HepG2 (cell line): Measurements from ENCODE around the gene NANOS1. TPM values are rescaled to one million over a fixed set of nuclear protein-coding genes. Genes with fewer than 3 reads are reported as not detected.

Experiments
- ATAC-seq: fragments of 200-7000 bp; cut with Tn5 transposase; 3 replicates; pipeline ENCODE4 v1.9.1; 2020; ENCODE audit warnings: mild to moderate bottlenecking, moderate library complexity
- BruUV-seq: library from RNA; stranded (reverse); fragments of 400-500 nt; replicated peaks from 2 replicates; lab custom pipeline; 2021; lab: Mats Ljungman, UMichigan
- CTCF ChIA-PET: fragments of 300-600 bp; formaldehyde crosslinking; extraction: SDS; loops from one replicate; lab custom pipeline; 2021; ENCODE audit warnings: low total read pairs, inconsistent platforms, low intra/inter-chr PET ratio; lab: Yijun Ruan, JAX
- POLR2A ChIA-PET: fragments of 350-600 bp; sonication (Branson Sonifier 250); formaldehyde crosslinking; loops from one replicate; lab custom pipeline; 2020; ENCODE audit warnings: antibody characterized with exemption, inconsistent platforms; lab: Yijun Ruan, JAX
- DNase-seq: peaks from one replicate; pipeline ENCODE4 v3.0.0-alpha.2; 2015; ENCODE audit warnings: low spot score
- FAIRE-seq: peaks from 3 replicates; lab custom pipeline; 2011; peaks lifted over from hg19 to GRCh38; lab: Jason Lieb, UNC
- H2AFZ ChIP-seq: one replicate; pipeline ENCODE4 v1.6.1; 2011; ENCODE audit warnings: low read length, inconsistent platforms
- H3K27ac ChIP-seq: fragments of 300-600 bp; 3 replicates; pipeline ENCODE4 v1.8.0; 2011; ENCODE audit warnings: mixed run types, mild to moderate bottlenecking, mixed read lengths, low read length, inconsistent platforms; ENCODE audit not compliant: insufficient read depth; ENCODE audit errors: extremely low read length
- H3K27me3 ChIP-seq, 2 experiments: fragments of 200-600 bp in 1 of 2; 2 replicates in 1 of 2; 3 replicates in 1 of 2; pipeline versions ENCODE4 v1.6.0 to v1.8.0; 2011; ENCODE audit warnings: low read length in 2 of 2, mild to moderate bottlenecking in 2 of 2, moderate library complexity in 2 of 2, inconsistent platforms in 1 of 2; ENCODE audit not compliant: insufficient read depth in 2 of 2, control insufficient read depth in 1 of 2
- H3K36me3 ChIP-seq, 2 experiments: fragments of 200-600 bp in 1 of 2; replicated peaks in 1 of 2; 2 replicates in 1 of 2; 3 replicates in 1 of 2; pipeline versions ENCODE4 v1.5.1 to v1.8.0; 2011; ENCODE audit warnings: low read length in 2 of 2, inconsistent platforms in 1 of 2; ENCODE audit not compliant: insufficient read depth in 2 of 2, control insufficient read depth in 1 of 2
- H3K4me1 ChIP-seq: 2 replicates; pipeline ENCODE4 v1.5.1; 2012; ENCODE audit warnings: low read length, inconsistent platforms; ENCODE audit not compliant: insufficient read depth
- H3K4me2 ChIP-seq: 2 replicates; pipeline ENCODE4 v1.6.0; 2011; ENCODE audit warnings: low read depth, low read length, inconsistent platforms
- H3K4me3 ChIP-seq, 3 experiments: fragments of 200-600 bp in 1 of 3; sonication (generic), shearing (Covaris generic) in 1 of 3; replicated peaks in 1 of 3; 2 replicates each; pipeline ENCODE4 v1.5.1; 2011 to 2016; ENCODE audit warnings: low read length in 3 of 3, inconsistent platforms in 2 of 3, low read depth in 2 of 3, mild to moderate bottlenecking in 2 of 3, control low read depth in 1 of 3, mixed read lengths in 1 of 3; ENCODE audit not compliant: insufficient read depth in 1 of 3
- H3K79me2 ChIP-seq: one replicate; pipeline ENCODE4 v1.6.1; 2011; ENCODE audit warnings: low read length, inconsistent platforms; ENCODE audit not compliant: insufficient read depth
- H3K9ac ChIP-seq: 2 replicates; pipeline ENCODE4 v1.6.0; 2011; ENCODE audit warnings: mild to moderate bottlenecking, low read depth, low read length, inconsistent platforms; ENCODE audit not compliant: insufficient read depth
- H3K9me3 ChIP-seq: 2 replicates; pipeline ENCODE4 v1.5.1; 2012; ENCODE audit warnings: mild to moderate bottlenecking, low read length
- H4K20me1 ChIP-seq: 2 replicates; pipeline ENCODE4 v1.6.0; 2011; ENCODE audit warnings: inconsistent platforms, mild to moderate bottlenecking, low read length, moderate library complexity; ENCODE audit not compliant: insufficient read depth
- KMT2B ChIP-seq: IDR thresholded peaks from 2 replicates; pipeline ENCODE4 v1.6.1; 2016; ENCODE audit warnings: missing genetic modification reagents, missing compliant biosample characterization
- MEF2D ChIP-seq: sonication (generic); formaldehyde crosslinking; IDR thresholded peaks from 2 replicates; pipeline ENCODE4 v1.5.1; 2020; ENCODE audit warnings: mild to moderate bottlenecking, missing genetic modification reagents
- NR3C1 ChIP-seq: sonication (generic); formaldehyde crosslinking; IDR thresholded peaks from 2 replicates; pipeline ENCODE4 v1.4.0; 2020; ENCODE audit warnings: missing genetic modification reagents
- RAD21 ChIP-seq: fragments of 450-650 bp; formaldehyde crosslinking; IDR thresholded peaks from 2 replicates; pipeline ENCODE4 v1.5.0; 2020; ENCODE audit warnings: mild to moderate bottlenecking
- SKI ChIP-seq: fragments of 450-650 bp; IDR thresholded peaks from one replicate; pipeline ENCODE4 v1.6.1; 2018; ENCODE audit warnings: mild to moderate bottlenecking; ENCODE audit not compliant: partially characterized antibody
- SMAD1 ChIP-seq: sonication (generic); formaldehyde crosslinking; IDR thresholded peaks from 2 replicates; pipeline ENCODE4 v1.4.0; 2020; ENCODE audit warnings: missing genetic modification reagents, low read depth, mild to moderate bottlenecking, borderline replicate concordance
- ZMYM3 ChIP-seq: sonication (generic); formaldehyde crosslinking; IDR thresholded peaks from 2 replicates; pipeline ENCODE4 v1.5.1; 2020; ENCODE audit warnings: mild to moderate bottlenecking, missing genetic modification reagents
- ZNF101 ChIP-seq: sonication (generic); formaldehyde crosslinking; IDR thresholded peaks from 2 replicates; pipeline ENCODE4 v1.4.0; 2020; ENCODE audit warnings: mild to moderate bottlenecking, low read depth, missing genetic modification reagents, borderline replicate concordance
- ZNF33B ChIP-seq: sonication (generic); formaldehyde crosslinking; IDR thresholded peaks from 2 replicates; pipeline ENCODE4 v1.5.1; 2020; ENCODE audit warnings: mild to moderate bottlenecking, missing genetic modification reagents
- ZSCAN21 ChIP-seq: sonication (generic); formaldehyde crosslinking; IDR thresholded peaks from 2 replicates; pipeline ENCODE4 v1.8.0; 2022; ENCODE audit warnings: mild to moderate bottlenecking, missing genetic modification reagents, moderate library complexity, borderline replicate concordance
- WGBS: methylation state at CpG from one replicate; pipeline ENCODE4 v1.1.6; 2017; ENCODE audit warnings: low lambda C conversion rate; 5-methylcytosine and 5-hydroxymethylcytosine counted together
- in situ Hi-C: cut with HindIII; loops from 2 replicates; pipeline ENCODE4 v1.10.0; 2017; ENCODE audit warnings: low pct_unique_long_range_greater_than_20kb; ENCODE audit not compliant: extremely low pct_ligation_motif_present
- intact Hi-C: fragments of 100-400 bp; cut with micrococcal nuclease; formaldehyde crosslinking; loops from one replicate; pipeline ENCODE4 v1.10.0; 2022; ENCODE audit not compliant: unreplicated experiment
- polyA plus RNA-seq, 8 experiments: library from polyadenylated mRNA; depleted of rRNA in 3 of 8; stranded (reverse) in 7 of 8; unstranded in 1 of 8; fragments of >200 nt; fragmentation: Illumina TruSeq in 4 of 8; extraction: Trizol in 4 of 8; gene quantifications; 2 replicates each; pipeline versions ENCODE4 v1.2.1 to v1.2.3, GENCODE V29; 2011 to 2016; ENCODE audit warnings: low read depth in 4 of 8, missing spikeins in 1 of 8, mixed read lengths in 1 of 8; ENCODE audit not compliant: insufficient read depth in 1 of 8
- total RNA-seq, 5 experiments: library from RNA; depleted of rRNA; stranded (reverse); fragments of >200 nt; fragmentation: Illumina TruSeq; extraction: Trizol; gene quantifications; 2 replicates each; pipeline ENCODE4 v1.2.3, GENCODE V29; 2016; ENCODE audit warnings: low read depth in 1 of 5
- TF ChIP-seq, protein P1 (sequence below): sonication (generic); formaldehyde crosslinking; IDR thresholded peaks from 2 replicates; pipeline ENCODE4 v1.4.0; 2020; ENCODE audit warnings: missing genetic modification reagents, borderline replicate concordance
- TF ChIP-seq, protein P2 (sequence below): IDR thresholded peaks from 2 replicates; pipeline ENCODE4 v1.6.1; 2016
- TF ChIP-seq, protein P3 (sequence below): IDR thresholded peaks from 2 replicates; pipeline ENCODE4 v1.6.1; 2016; ENCODE audit warnings: mild to moderate bottlenecking

NANOS1 gene
- total and polyA plus RNA-seq, 2 of the 13 experiments (the other 11 are each of a cell fraction or from before 2014, with no cell fraction given): 1.7 to 2.2 TPM

DNA sequence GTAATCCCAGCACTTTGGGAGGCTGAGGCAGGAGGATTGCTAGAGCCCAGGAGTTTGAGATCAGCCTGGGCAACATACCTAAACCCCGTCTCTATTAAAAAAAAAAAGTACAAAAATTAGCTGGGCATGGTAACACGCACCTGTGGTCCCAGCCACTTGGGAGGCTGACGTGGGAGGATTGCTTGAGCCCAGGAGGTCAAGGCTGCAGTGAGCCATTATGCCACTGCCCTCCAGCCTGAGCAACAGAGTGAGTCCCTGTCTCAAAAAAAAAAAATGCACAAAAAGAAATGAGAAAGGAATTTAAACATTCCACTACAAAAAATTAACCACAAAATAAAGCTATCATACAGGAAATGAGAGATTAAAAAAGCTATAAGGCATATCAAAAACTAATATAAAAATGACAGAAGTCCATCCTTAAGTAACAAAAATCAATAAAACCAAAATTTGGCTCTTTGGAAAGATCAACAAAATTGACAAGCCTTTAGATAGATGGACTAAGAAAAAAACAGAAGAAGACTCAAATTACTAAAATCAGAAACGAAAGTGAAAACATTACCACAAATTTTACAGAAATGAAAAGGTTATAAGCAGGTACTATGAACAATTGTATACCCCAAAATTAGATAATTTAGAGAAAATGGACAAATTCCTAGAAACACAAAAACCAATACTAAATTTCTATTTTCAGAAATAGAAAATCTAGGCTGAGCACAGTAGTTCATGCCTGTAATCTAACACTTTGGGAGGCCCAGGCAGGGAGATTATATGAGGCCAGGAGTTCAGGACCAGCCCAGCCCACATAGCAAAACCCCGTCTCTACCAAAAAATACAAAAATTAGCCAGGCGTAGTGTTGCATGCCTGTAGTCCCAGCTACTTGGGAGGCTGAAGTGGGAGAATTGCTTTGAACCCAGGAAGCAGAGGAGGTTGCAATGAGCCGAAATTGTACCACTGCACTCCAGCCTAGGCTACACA is 42.4 kb upstream of the NANOS1 start (continued):
- TF ChIP-seq, protein P1, sequence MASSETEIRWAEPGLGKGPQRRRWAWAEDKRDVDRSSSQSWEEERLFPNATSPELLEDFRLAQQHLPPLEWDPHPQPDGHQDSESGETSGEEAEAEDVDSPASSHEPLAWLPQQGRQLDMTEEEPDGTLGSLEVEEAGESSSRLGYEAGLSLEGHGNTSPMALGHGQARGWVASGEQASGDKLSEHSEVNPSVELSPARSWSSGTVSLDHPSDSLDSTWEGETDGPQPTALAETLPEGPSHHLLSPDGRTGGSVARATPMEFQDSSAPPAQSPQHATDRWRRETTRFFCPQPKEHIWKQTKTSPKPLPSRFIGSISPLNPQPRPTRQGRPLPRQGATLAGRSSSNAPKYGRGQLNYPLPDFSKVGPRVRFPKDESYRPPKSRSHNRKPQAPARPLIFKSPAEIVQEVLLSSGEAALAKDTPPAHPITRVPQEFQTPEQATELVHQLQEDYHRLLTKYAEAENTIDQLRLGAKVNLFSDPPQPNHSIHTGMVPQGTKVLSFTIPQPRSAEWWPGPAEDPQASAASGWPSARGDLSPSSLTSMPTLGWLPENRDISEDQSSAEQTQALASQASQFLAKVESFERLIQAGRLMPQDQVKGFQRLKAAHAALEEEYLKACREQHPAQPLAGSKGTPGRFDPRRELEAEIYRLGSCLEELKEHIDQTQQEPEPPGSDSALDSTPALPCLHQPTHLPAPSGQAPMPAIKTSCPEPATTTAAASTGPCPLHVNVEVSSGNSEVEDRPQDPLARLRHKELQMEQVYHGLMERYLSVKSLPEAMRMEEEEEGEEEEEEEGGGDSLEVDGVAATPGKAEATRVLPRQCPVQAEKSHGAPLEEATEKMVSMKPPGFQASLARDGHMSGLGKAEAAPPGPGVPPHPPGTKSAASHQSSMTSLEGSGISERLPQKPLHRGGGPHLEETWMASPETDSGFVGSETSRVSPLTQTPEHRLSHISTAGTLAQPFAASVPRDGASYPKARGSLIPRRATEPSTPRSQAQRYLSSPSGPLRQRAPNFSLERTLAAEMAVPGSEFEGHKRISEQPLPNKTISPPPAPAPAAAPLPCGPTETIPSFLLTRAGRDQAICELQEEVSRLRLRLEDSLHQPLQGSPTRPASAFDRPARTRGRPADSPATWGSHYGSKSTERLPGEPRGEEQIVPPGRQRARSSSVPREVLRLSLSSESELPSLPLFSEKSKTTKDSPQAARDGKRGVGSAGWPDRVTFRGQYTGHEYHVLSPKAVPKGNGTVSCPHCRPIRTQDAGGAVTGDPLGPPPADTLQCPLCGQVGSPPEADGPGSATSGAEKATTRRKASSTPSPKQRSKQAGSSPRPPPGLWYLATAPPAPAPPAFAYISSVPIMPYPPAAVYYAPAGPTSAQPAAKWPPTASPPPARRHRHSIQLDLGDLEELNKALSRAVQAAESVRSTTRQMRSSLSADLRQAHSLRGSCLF (CRISPR knock-in tag): no peak

- no peak overlapping the region for H3K4me3 ChIP-seq
- no peak for DNase-seq
- no peak overlapping the region for H2AFZ ChIP-seq
- peaks cover 0 to 8% of the 10 kb centered on the region in 2 experiments; a peak in 1 of 5 replicates for H3K27me3 ChIP-seq
- FAIRE-seq: no peak
- BruUV-seq: no TSS peak
- intact Hi-C loops: no loop called here
- H4K20me1 ChIP-seq: no peaks in the 10 kb centered on the region
- no peak overlapping the region for H3K27ac ChIP-seq
- no peak overlapping the region for H3K9ac ChIP-seq
- H3K4me2 ChIP-seq: no peak overlapping the region
- H3K36me3 ChIP-seq: no peaks in the 10 kb centered on the region
- H3K4me1 ChIP-seq: no peaks in the 10 kb centered on the region
- H3K9me3 ChIP-seq: peaks cover 6% of the 10 kb centered on the region; the same call in 1 of the 2 replicates
- CTCF ChIA-PET: no interaction called here
- 2% methylated on average over 1 of the region's 1 CpG for WGBS
- no peak for ATAC-seq
- H3K79me2 ChIP-seq: no peaks in the 10 kb centered on the region
- POLR2A ChIA-PET: no interaction called here
- in situ Hi-C loops: no loop called here
- no peak for TF ChIP-seq KMT2B (CRISPR knock-in tag)
- TF ChIP-seq SKI: no peak
- TF ChIP-seq, protein P2, sequence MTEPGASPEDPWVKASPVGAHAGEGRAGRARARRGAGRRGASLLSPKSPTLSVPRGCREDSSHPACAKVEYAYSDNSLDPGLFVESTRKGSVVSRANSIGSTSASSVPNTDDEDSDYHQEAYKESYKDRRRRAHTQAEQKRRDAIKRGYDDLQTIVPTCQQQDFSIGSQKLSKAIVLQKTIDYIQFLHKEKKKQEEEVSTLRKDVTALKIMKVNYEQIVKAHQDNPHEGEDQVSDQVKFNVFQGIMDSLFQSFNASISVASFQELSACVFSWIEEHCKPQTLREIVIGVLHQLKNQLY (CRISPR knock-in tag): no peak
- no peak for TF ChIP-seq RAD21 (CRISPR knock-in tag)
- TF ChIP-seq MEF2D (CRISPR knock-in tag): no peak
- TF ChIP-seq NR3C1 (CRISPR knock-in tag): no peak
- no peak for TF ChIP-seq ZSCAN21
- TF ChIP-seq ZNF101: no peak
- TF ChIP-seq ZMYM3 (CRISPR knock-in tag): no peak
- TF ChIP-seq, protein P3, sequence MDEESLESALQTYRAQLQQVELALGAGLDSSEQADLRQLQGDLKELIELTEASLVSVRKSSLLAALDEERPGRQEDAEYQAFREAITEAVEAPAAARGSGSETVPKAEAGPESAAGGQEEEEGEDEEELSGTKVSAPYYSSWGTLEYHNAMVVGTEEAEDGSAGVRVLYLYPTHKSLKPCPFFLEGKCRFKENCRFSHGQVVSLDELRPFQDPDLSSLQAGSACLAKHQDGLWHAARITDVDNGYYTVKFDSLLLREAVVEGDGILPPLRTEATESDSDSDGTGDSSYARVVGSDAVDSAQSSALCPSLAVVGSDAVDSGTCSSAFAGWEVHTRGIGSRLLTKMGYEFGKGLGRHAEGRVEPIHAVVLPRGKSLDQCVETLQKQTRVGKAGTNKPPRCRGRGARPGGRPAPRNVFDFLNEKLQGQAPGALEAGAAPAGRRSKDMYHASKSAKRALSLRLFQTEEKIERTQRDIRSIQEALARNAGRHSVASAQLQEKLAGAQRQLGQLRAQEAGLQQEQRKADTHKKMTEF (CRISPR knock-in tag): no peak
- TF ChIP-seq SMAD1 (CRISPR knock-in tag): no peak
- TF ChIP-seq ZNF33B: no peak
Measured at GRCh38 chr10:118990326-118990725, 39.2 kb upstream of the NANOS1 start.
